Stomach (tissue), 4 donors: Measurements from ENCODE around the gene SLC6A15.

Experiments
- POLR2A ChIP-seq, 4 donors: fragments of 450-650 bp; IDR thresholded peaks; one replicate each; pipeline ENCODE4 v1.6.1; 2016; ENCODE audit warnings: antibody characterized with exemption in 4 of 4, control low read depth in 2 of 4, mild to moderate bottlenecking in 1 of 4, moderate library complexity in 1 of 4
- TF ChIP-seq, protein P1 (sequence below), 7 experiments: fragments of 450-650 bp in 4 of 7; fragments of 200-600 bp in 3 of 7; sonication (generic) in 3 of 7; IDR thresholded peaks; one replicate each; pipeline ENCODE4 v1.5.1; 2016 to 2019; ENCODE audit warnings: antibody characterized with exemption in 7 of 7, control low read depth in 2 of 7, mild to moderate bottlenecking in 1 of 7

DNA sequence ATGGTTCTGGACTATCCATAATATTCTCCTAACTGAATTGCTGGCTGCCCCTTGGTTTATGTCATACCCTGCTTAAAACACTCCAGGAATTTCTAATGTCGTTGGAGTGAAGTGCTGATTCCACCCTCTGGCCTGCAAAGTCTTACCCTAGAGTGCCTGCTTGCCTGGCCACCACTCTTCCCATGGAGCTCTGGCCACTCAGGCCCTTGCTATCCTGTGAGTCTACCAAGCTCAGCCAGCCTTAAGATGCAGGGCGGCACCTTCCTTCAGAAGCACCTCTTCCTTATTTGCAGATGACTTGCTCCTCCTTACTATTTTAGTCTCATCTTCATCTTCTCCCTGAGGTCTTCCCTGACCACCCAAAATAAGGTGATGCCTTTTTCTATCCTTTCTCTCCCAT is 35.3 kb downstream of the SLC6A15 start:
- TF ChIP-seq, protein P1, sequence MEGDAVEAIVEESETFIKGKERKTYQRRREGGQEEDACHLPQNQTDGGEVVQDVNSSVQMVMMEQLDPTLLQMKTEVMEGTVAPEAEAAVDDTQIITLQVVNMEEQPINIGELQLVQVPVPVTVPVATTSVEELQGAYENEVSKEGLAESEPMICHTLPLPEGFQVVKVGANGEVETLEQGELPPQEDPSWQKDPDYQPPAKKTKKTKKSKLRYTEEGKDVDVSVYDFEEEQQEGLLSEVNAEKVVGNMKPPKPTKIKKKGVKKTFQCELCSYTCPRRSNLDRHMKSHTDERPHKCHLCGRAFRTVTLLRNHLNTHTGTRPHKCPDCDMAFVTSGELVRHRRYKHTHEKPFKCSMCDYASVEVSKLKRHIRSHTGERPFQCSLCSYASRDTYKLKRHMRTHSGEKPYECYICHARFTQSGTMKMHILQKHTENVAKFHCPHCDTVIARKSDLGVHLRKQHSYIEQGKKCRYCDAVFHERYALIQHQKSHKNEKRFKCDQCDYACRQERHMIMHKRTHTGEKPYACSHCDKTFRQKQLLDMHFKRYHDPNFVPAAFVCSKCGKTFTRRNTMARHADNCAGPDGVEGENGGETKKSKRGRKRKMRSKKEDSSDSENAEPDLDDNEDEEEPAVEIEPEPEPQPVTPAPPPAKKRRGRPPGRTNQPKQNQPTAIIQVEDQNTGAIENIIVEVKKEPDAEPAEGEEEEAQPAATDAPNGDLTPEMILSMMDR (IDR thresholded peaks at IDR 0.05) = no peak
- no peak for TF ChIP-seq POLR2A (IDR thresholded peaks at IDR 0.05)
